Stomach smooth muscle (tissue), 2 donors: Measurements from ENCODE around the gene CACNA2D4.

ENCODE experiments used
- H3K27ac ChIP-seq: one replicate; pipeline ENCODE4 v1.7.0; 2013; ENCODE audit warnings: mild to moderate bottlenecking, low read length, inconsistent platforms
- H3K27me3 ChIP-seq, 2 donors: one replicate each; pipeline ENCODE4 v1.7.0; 2013; ENCODE audit warnings: low read length in 2 of 2; ENCODE audit not compliant: insufficient read depth in 2 of 2, control insufficient read depth in 1 of 2
- H3K36me3 ChIP-seq, 2 donors: one replicate each; pipeline ENCODE4 v1.7.0; 2013; ENCODE audit warnings: low read length in 2 of 2; ENCODE audit not compliant: control insufficient read depth in 2 of 2, insufficient read depth in 2 of 2
- H3K4me1 ChIP-seq: one replicate; pipeline ENCODE4 v1.7.0; 2013; ENCODE audit warnings: low read length; ENCODE audit not compliant: control insufficient read depth, insufficient read depth
- H3K4me3 ChIP-seq, 2 donors: one replicate each; pipeline ENCODE4 v1.7.0; 2013; ENCODE audit warnings: low read length in 2 of 2
- H3K9ac ChIP-seq, 2 donors: one replicate each; pipeline ENCODE4 v1.7.0; 2013; ENCODE audit warnings: low read length in 2 of 2, mild to moderate bottlenecking in 1 of 2
- H3K9me3 ChIP-seq, 2 donors: one replicate each; pipeline ENCODE4 v1.7.0; 2013; ENCODE audit warnings: low read length in 2 of 2; ENCODE audit not compliant: control insufficient read depth in 2 of 2
- donor health status: healthy.
- donor health status: Pancreatic carcinoma.

The CACNA2D4 gene

GRCh38 chr12:1837541-1838204 lies 80.8 kb downstream of the CACNA2D4 start:
- Histone ChIP-seq H3K36me3 (no peaks in the 10 kb centered on the region), H3K9ac (no peak overlapping the region), H3K27ac (no peak overlapping the region), H3K27me3 (peaks cover 5 to 9% of the 10 kb centered on the region in 2 donors), H3K9me3 (no peaks in the 10 kb centered on the region), H3K4me1 (no peaks in the 10 kb centered on the region), H3K4me3 (no peak overlapping the region)

DNA sequence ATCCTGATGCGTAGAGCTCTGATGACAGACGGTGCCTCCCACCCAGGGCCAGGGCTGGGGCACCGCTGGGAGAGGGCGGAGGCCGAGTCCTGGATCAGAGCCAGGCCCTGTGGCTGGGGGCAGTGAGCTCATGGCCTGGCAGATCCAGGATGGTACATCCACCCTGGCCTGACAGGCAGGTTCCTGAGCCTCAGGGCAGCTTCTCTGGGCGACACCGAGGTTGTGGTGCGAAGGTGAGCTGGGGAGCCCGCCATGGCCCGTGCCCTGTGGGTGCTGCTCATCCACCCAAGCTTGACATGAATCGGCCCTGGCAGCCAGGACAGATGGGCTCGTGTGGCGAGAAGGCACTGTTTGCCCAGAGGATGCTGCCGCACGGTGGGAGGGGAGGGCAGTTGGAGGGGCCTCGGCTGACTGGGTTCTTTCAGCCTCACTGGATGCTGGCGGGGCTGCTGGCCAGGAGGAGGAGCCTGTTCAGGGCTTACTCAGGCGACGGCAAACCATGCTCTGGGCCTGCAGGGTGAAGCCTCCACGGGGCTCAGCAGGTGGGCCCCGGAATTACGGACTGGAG lies 81.5 kb downstream of the CACNA2D4 start:
- H3K9ac ChIP-seq: no peak overlapping the region
- no peak overlapping the region for H3K4me3 ChIP-seq
- no peaks in the 10 kb centered on the region for H3K36me3 ChIP-seq
- no peaks in the 10 kb centered on the region for H3K4me1 ChIP-seq
- H3K27ac ChIP-seq: no peak overlapping the region
- peaks cover 5 to 7% of the 10 kb centered on the region in 2 donors for H3K27me3 ChIP-seq
- H3K9me3 ChIP-seq: no peaks in the 10 kb centered on the region

GRCh38 chr12:1836241-1836803 lies 82.1 kb downstream of the CACNA2D4 start:
- peaks cover 7 to 8% of the 10 kb centered on the region in 2 donors for H3K27me3 ChIP-seq
- no peak overlapping the region for H3K4me3 ChIP-seq
- no peak overlapping the region for H3K9ac ChIP-seq
- H3K9me3 ChIP-seq: no peaks in the 10 kb centered on the region
- no peaks in the 10 kb centered on the region for H3K4me1 ChIP-seq
- no peaks in the 10 kb centered on the region for H3K36me3 ChIP-seq
- no peak overlapping the region for H3K27ac ChIP-seq

- Histone ChIP-seq H3K9me3 (no peaks in the 10 kb centered on the region), H3K27me3 (peaks cover 8 to 14% of the 10 kb centered on the region in 2 donors), H3K4me1 (no peaks in the 10 kb centered on the region), H3K27ac (no peak overlapping the region), H3K4me3 (no peak overlapping the region), H3K9ac (no peak overlapping the region), H3K36me3 (no peaks in the 10 kb centered on the region)
These were observed 83.0 kb downstream of the CACNA2D4 start for GRCh38 chr12:1835211-1836131.

DNA sequence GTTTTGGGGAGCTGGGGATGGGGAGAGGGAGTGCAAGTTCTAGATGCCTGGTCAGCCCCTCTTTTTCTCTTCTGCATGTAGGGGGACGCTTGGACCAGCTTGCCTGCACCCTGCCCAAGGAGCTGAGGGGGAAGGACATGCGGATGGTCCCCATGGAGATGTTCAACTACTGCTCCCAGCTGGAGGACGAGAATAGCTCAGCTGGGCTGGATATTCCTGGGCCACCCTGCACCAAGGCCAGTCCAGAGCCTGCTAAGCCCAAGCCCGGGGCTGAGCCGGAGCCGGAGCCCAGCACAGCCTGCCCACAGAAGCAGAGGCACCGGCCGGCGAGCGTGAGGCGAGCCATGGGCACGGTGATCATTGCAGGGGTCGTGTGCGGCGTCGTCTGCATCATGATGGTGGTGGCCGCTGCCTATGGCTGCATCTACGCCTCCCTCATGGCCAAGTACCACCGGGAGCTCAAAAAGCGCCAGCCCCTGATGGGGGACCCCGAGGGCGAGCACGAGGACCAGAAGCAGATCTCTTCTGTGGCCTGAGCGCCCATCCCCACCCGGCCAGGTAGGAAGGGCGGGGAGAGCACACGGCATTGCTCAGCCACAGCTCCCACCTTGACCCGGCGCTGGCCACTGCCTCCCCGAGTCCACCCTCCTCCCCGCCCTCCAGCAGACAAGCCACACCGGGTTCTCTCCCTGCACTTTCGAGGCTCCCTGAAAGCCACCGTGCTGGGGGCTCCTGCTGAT lies 84.1 kb downstream of the CACNA2D4 start:
- H3K4me3 ChIP-seq: no peak overlapping the region
- H3K27me3 ChIP-seq: peaks cover 8 to 14% of the 10 kb centered on the region in 2 donors
- no peaks in the 10 kb centered on the region for H3K36me3 ChIP-seq
- no peaks in the 10 kb centered on the region for H3K9me3 ChIP-seq
- H3K27ac ChIP-seq: no peak overlapping the region
- no peak overlapping the region for H3K9ac ChIP-seq
- no peaks in the 10 kb centered on the region for H3K4me1 ChIP-seq

GRCh38 chr12:1833596-1834028 lies 84.8 kb downstream of the CACNA2D4 start:
- no peak overlapping the region for H3K9ac ChIP-seq
- no peaks in the 10 kb centered on the region for H3K36me3 ChIP-seq
- H3K4me1 ChIP-seq: no peaks in the 10 kb centered on the region
- H3K27ac ChIP-seq: no peak overlapping the region
- H3K27me3 ChIP-seq: peaks cover 8 to 14% of the 10 kb centered on the region in 2 donors
- H3K9me3 ChIP-seq: no peaks in the 10 kb centered on the region
- no peak overlapping the region for H3K4me3 ChIP-seq

- Histone ChIP-seq H3K9me3 (no peaks in the 10 kb centered on the region), H3K36me3 (no peaks in the 10 kb centered on the region), H3K9ac (no peak overlapping the region), H3K27ac (no peak overlapping the region), H3K27me3 (peaks cover 8 to 14% of the 10 kb centered on the region in 2 donors), H3K4me3 (no peak overlapping the region), H3K4me1 (no peaks in the 10 kb centered on the region)
These were observed 85.5 kb downstream of the CACNA2D4 start for GRCh38 chr12:1832801-1833595.

DNA sequence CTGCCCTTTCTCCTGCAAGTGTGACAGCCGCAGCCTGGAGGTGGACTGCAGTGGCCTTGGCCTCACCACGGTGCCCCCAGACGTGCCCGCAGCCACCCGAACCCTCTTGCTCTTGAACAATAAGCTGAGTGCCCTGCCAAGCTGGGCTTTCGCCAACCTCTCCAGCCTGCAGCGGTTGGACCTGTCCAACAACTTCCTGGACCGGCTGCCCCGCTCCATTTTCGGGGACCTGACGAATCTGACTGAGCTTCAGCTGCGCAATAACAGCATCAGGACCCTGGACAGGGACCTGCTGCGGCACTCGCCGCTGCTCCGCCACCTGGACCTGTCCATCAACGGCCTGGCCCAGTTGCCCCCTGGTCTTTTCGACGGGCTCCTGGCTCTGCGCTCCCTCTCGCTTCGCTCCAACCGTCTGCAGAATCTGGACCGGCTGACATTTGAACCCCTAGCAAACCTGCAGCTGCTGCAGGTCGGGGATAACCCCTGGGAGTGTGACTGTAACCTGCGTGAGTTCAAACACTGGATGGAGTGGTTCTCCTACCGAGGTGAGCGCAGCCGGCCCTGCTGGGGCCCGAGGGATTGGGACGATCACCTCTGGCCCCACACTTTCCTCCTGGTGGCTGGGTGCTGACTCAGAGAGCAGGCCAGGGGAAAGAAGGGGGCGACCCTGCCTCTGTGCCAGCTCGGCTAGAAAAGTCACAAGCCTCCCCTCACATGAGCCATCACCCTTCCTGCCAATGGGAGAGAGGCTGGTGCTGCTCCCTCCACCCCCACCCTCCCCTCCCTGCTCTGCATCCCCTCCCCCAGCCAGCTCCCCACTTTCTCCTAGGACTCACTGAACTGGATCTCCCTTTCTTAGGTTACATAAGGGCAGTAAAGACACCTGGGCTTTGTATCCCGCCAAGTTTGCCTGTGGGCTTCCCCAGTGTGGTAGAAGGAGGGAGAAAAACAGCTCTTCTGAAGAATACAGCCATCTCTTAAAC lies 87.2 kb downstream of the CACNA2D4 start:
- no peak overlapping the region for H3K4me3 ChIP-seq
- peaks cover 8 to 14% of the 10 kb centered on the region in 2 donors for H3K27me3 ChIP-seq
- H3K27ac ChIP-seq: no peak overlapping the region
- H3K9me3 ChIP-seq: no peaks in the 10 kb centered on the region
- H3K36me3 ChIP-seq: no peaks in the 10 kb centered on the region
- H3K9ac ChIP-seq: no peak overlapping the region
- H3K4me1 ChIP-seq: no peaks in the 10 kb centered on the region

GRCh38 chr12:1830401-1830845 lies 88.0 kb downstream of the CACNA2D4 start:
- no peaks in the 10 kb centered on the region for H3K4me1 ChIP-seq
- no peak overlapping the region for H3K27ac ChIP-seq
- H3K9me3 ChIP-seq: no peaks in the 10 kb centered on the region
- H3K27me3 ChIP-seq: peaks cover 8 to 14% of the 10 kb centered on the region in 2 donors
- H3K36me3 ChIP-seq: no peaks in the 10 kb centered on the region
- H3K9ac ChIP-seq: no peak overlapping the region
- H3K4me3 ChIP-seq: no peak overlapping the region
